ENCODE measurements around the gene TRRAP. TPM values are rescaled to one million over a fixed set of nuclear protein-coding genes. Genes with fewer than 3 reads are reported as not detected.

TRRAP gene
- total and polyA plus RNA-seq, 2 of the 8 experiments (the other 6 are each of a cell fraction or from before 2014, with no cell fraction given), result 21.7 to 48.6 TPM

DNA sequence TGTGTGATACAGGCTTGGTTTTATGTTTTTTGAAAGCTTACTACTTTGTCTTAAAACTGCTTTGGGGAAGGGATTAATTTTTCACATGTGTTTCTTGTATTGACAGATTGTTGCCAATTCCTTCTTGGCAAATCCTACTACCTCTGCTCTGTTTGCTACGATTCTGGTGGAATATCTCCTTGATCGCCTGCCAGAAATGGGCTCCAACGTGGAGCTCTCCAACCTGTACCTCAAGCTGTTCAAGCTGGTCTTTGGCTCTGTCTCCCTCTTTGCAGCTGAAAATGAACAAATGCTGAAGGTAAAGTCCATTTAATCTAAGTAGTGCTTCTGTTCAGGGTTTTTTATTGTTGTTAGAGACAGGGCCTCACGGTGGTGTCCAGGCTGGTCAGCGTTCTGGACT lies 33.6 kb downstream of the TRRAP start:
- Histone ChIP-seq H4K5ac (ENCODE audit: insufficient read length, low read depth, low read length) (no peak overlapping the region), H3K79me1 (ENCODE audit: low read depth, low read length) (no peaks in the 10 kb centered on the region), H3K27ac (ENCODE audit: low read depth, low read length) (no peak overlapping the region), H4K8ac (ENCODE audit: extremely low read depth, insufficient read depth, low read length) (no peak overlapping the region), H3K4me1 (replicated peaks in 1 of 4; ENCODE audit: control insufficient read depth in 3 of 4, insufficient read depth in 4 of 4, low read length in 3 of 4) (no peaks in the 10 kb centered on the region), H3K79me2 (ENCODE audit: control insufficient read depth in 1 of 2, insufficient read depth in 2 of 2, low read length in 2 of 2) (no peaks in the 10 kb centered on the region), H3K4ac (replicated peaks; ENCODE audit: insufficient read length, low read depth, low read length) (no peak overlapping the region), H3K23ac (ENCODE audit: insufficient read length) (no peak overlapping the region), H3K14ac (ENCODE audit: insufficient read length) (no peak overlapping the region), H2AK5ac (ENCODE audit: low read depth, low read length) (no peak overlapping the region), H3K4me3 (ENCODE audit: extremely low read depth in 1 of 4, insufficient read depth in 2 of 4, low read depth in 3 of 4, low read length in 4 of 4) (no peak overlapping the region), H3K56ac (replicated peaks; ENCODE audit: insufficient read length, low read depth, low read length) (no peak overlapping the region), H3K9ac (replicated peaks in 1 of 4; ENCODE audit: extremely low read depth in 1 of 4, low read depth in 3 of 4, low read length in 3 of 4) (no peak overlapping the region), H4K91ac (replicated peaks; ENCODE audit: insufficient read length, low read length) (no peak overlapping the region), H2BK20ac (ENCODE audit: low read length) (no peak overlapping the region), H3K9me3 (ENCODE audit: insufficient read depth in 2 of 2, low read depth in 1 of 2, low read length in 1 of 2) (peaks cover 0 to 4% of the 10 kb centered on the region in 2 experiments; a peak in 2 of 4 replicates), H2BK5ac (ENCODE audit: low read depth, low read length) (no peak overlapping the region), H4K20me1 (replicated peaks in 1 of 2; ENCODE audit: control insufficient read depth in 1 of 2, insufficient read depth in 2 of 2, low read length in 2 of 2) (peaks cover 0 to 4% of the 10 kb centered on the region in 2 experiments), H3K18ac (ENCODE audit: extremely low read depth, low read length) (no peak overlapping the region), H2BK15ac (ENCODE audit: low read length) (no peak overlapping the region), H3K23me2 (ENCODE audit: low read depth, low read length) (no peaks in the 10 kb centered on the region), H2BK12ac (ENCODE audit: low read depth, low read length) (no peak overlapping the region), H3K36me3 (ENCODE audit: control insufficient read depth in 2 of 4, insufficient read depth in 4 of 4, low read length in 3 of 4) (peaks cover 34 to 90% (median 64%) of the 10 kb centered on the region in 4 experiments), H3K4me2 (ENCODE audit: insufficient read depth in 1 of 2, low read depth in 2 of 2, low read length in 2 of 2) (no peak overlapping the region), H2BK120ac (replicated peaks; ENCODE audit: low read depth, low read length) (no peak overlapping the region), H3K27me3 (replicated peaks in 1 of 4; ENCODE audit: control insufficient read depth in 3 of 4, extremely low read depth in 1 of 4, insufficient read depth in 3 of 4, low read length in 3 of 4) (no peaks in the 10 kb centered on the region), H2AFZ (ENCODE audit: low read length) (no peak overlapping the region)
- no peak for DNase-seq (ENCODE audit: low read depth in 1 of 2, low spot score in 2 of 2)
- TF ChIP-seq HDAC2 (IDR thresholded peaks at IDR 0.05; ENCODE audit: borderline replicate concordance in 1 of 2, low read depth in 2 of 2, low read length in 2 of 2) (no peak), ZNF274 (IDR thresholded peaks at IDR 0.05; ENCODE audit: borderline replicate concordance, extremely low read depth, low read length) (no peak), FOSL1 (IDR thresholded peaks at IDR 0.05; ENCODE audit: insufficient read depth, low read depth, low read length) (no peak), MAFK (IDR thresholded peaks at IDR 0.05; ENCODE audit: low read depth, low read length) (no peak), PHF8 (conservative IDR thresholded peaks at IDR 0.05; ENCODE audit: low read depth, low read length) (no peak), NRF1 (IDR thresholded peaks at IDR 0.05; ENCODE audit: low read depth, low read length) (no peak)
- WGBS, 2 experiments (ENCODE audit: extremely low coverage in 1 of 2, insufficient coverage in 1 of 2, insufficient read length in 1 of 2, insufficient replicate concordance in 2 of 2, low coverage in 1 of 2, low lambda C conversion rate in 2 of 2, missing lambda C conversion rate in 1 of 2), result 95% methylated on average over 5 of the region's 5 CpGs; no CpG with 5 or more reads in 1 of the 2 experiments
- ChIA-PET CTCF (ENCODE audit: partially characterized antibody) (interaction anchor here (1.2 kb wide), 1 partner anchor 12 kb away, joined by 3 read pairs; no protein-coding TSS in a partner anchor), POLR2A (ENCODE audit: partially characterized antibody) (no interaction called here)
- no peak for FAIRE-seq

Measured in H1 (cell line).